Mammary epithelial cell (primary cell): ENCODE data around the gene NUMB.

Experiments used
- EZH2 ChIP-seq: IDR thresholded peaks from 2 replicates; pipeline ENCODE4 v1.6.1; 2012; ENCODE audit warnings: low read length, inconsistent platforms, borderline replicate concordance
- TF ChIP-seq, protein P1 (sequence below), 2 donors: IDR thresholded peaks in 1 of 2; conservative IDR thresholded peaks in 1 of 2; 2 replicates each; pipeline ENCODE4 v1.5.1; 2011 to 2012; ENCODE audit warnings: inconsistent platforms in 2 of 2, low read length in 2 of 2, mild to moderate bottlenecking in 2 of 2, control low read depth in 1 of 2, low read depth in 1 of 2; ENCODE audit not compliant: insufficient read depth in 1 of 2; ENCODE audit errors: extremely low read depth in 1 of 2

- TF ChIP-seq, protein P1, sequence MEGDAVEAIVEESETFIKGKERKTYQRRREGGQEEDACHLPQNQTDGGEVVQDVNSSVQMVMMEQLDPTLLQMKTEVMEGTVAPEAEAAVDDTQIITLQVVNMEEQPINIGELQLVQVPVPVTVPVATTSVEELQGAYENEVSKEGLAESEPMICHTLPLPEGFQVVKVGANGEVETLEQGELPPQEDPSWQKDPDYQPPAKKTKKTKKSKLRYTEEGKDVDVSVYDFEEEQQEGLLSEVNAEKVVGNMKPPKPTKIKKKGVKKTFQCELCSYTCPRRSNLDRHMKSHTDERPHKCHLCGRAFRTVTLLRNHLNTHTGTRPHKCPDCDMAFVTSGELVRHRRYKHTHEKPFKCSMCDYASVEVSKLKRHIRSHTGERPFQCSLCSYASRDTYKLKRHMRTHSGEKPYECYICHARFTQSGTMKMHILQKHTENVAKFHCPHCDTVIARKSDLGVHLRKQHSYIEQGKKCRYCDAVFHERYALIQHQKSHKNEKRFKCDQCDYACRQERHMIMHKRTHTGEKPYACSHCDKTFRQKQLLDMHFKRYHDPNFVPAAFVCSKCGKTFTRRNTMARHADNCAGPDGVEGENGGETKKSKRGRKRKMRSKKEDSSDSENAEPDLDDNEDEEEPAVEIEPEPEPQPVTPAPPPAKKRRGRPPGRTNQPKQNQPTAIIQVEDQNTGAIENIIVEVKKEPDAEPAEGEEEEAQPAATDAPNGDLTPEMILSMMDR (conservative IDR thresholded peaks at IDR 0.05 in 1 of 2, IDR thresholded peaks at IDR 0.05 in 1 of 2; ENCODE audit: extremely low read depth in 1 of 2, insufficient read depth in 1 of 2, low read depth in 1 of 2, low read length in 2 of 2), result no peak
- TF ChIP-seq EZH2, result no peak
Measured at GRCh38 chr14:73311708-73312030, 146.7 kb downstream of the NUMB start.
